CD4-positive, CD25-positive, alpha-beta regulatory T cell (primary cell): ENCODE results near the gene ACOT4. TPM values are rescaled to one million over a fixed set of nuclear protein-coding genes. Genes with fewer than 3 reads are reported as not detected.
"Not testable (repeated sequence)": the region's sequence is repeated elsewhere in the genome, so short reads cannot be mapped to it uniquely, and the experiment has no call there.

ENCODE experiments used
- ATAC-seq, 2 donors: fragments of 150-1000 bp; cut with Tn5 transposase; one replicate each; pipeline ENCODE4 v1.10.0; 2021; ENCODE audit warnings: low read depth in 2 of 2, moderate number of reproducible peaks in 2 of 2, moderate library complexity in 1 of 2
- DNase-seq, 3 donors: peaks; one replicate each; pipeline versions ENCODE4 v3.0.0 to v3.0.0-alpha.2; 2012 to 2022; ENCODE audit warnings: mixed read lengths in 1 of 3
- H3K27ac ChIP-seq: one replicate; pipeline ENCODE4 v1.7.0; 2013; ENCODE audit warnings: mild to moderate bottlenecking, low read length; ENCODE audit not compliant: insufficient read depth, poor library complexity, severe bottlenecking
- H3K27me3 ChIP-seq: one replicate; pipeline ENCODE4 v1.7.0; 2013; ENCODE audit warnings: low read length; ENCODE audit not compliant: control insufficient read depth, insufficient read depth
- H3K36me3 ChIP-seq: one replicate; pipeline ENCODE4 v1.7.0; 2013; ENCODE audit warnings: mild to moderate bottlenecking, low read length, moderate library complexity; ENCODE audit not compliant: control insufficient read depth, insufficient read depth
- H3K4me1 ChIP-seq: 2 replicates; pipeline ENCODE4 v1.7.0; 2013; ENCODE audit warnings: mild to moderate bottlenecking, low read length; ENCODE audit not compliant: insufficient read depth, control insufficient read depth, poor library complexity, severe bottlenecking
- H3K4me3 ChIP-seq: one replicate; pipeline ENCODE4 v1.7.0; 2013; ENCODE audit warnings: low read depth, mild to moderate bottlenecking, low read length, moderate library complexity
- H3K9me3 ChIP-seq, 2 experiments: 1 replicate in 1 of 2; 2 replicates in 1 of 2; pipeline ENCODE4 v1.7.0; 2013; ENCODE audit warnings: low read length in 2 of 2, mild to moderate bottlenecking in 1 of 2, moderate library complexity in 1 of 2; ENCODE audit not compliant: control insufficient read depth in 2 of 2
- H3K27ac Mint-ChIP-seq, 3 donors: one replicate each; pipeline ENCODE4 v1.8.0; 2020 to 2022; ENCODE audit warnings: mild to moderate bottlenecking in 3 of 3, mixed read lengths in 3 of 3, moderate library complexity in 2 of 3
- H3K27me3 Mint-ChIP-seq: one replicate; pipeline ENCODE4 v1.8.0; 2022; ENCODE audit warnings: mild to moderate bottlenecking, mixed read lengths
- H3K36me3 Mint-ChIP-seq: one replicate; pipeline ENCODE4 v1.8.0; 2020; ENCODE audit warnings: mixed read lengths
- H3K4me1 Mint-ChIP-seq, 4 donors: one replicate each; pipeline ENCODE4 v1.8.0; 2020 to 2022; ENCODE audit warnings: mixed read lengths in 4 of 4, mild to moderate bottlenecking in 1 of 4
- H3K4me3 Mint-ChIP-seq, 4 donors: one replicate each; pipeline ENCODE4 v1.8.0; 2020 to 2022; ENCODE audit warnings: mild to moderate bottlenecking in 4 of 4, mixed read lengths in 4 of 4, moderate library complexity in 3 of 4
- H3K9me3 Mint-ChIP-seq, 7 donors: one replicate each; pipeline ENCODE4 v1.8.0; 2020 to 2022; ENCODE audit warnings: mixed read lengths in 7 of 7, mild to moderate bottlenecking in 3 of 7, moderate library complexity in 2 of 7
- polyA plus RNA-seq, 4 donors: library from polyadenylated mRNA; unstranded; fragments of 300-500 nt; fragmentation: Illumina TruSeq; gene quantifications; one replicate each; pipeline ENCODE4 v1.2.3, GENCODE V29; 2021
- total RNA-seq: library from RNA; stranded (reverse); gene quantifications from one replicate; pipeline ENCODE4 v1.2.3, GENCODE V29; 2022

ACOT4 gene
- total and polyA plus RNA-seq, 5 donors from 2014 or later, result 1.1 to 6.7 (median 2.8) TPM

DNA sequence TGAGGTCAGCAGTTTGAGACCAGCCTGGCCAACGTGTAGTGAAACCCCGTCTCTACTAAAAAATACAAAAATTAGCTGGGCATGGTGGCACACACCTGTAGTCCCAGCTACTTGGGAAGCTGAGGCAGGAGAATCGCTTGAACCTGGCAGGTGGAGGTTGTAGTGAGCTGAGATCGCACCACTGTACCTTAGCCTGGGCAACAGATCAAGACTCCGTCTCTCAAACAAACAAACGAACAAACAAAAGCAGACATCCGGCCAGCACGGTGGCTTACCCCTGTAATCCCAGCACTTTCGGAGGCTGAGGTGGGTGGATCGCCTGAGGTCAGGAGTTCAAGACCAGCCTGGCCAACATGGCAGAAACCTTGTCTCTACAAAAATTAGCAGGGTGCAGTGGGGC, 44.7 kb downstream of the ACOT4 start:
- ATAC-seq, H3K27me3 ChIP-seq, H3K9me3 ChIP-seq, H3K36me3 ChIP-seq, H3K27ac ChIP-seq, H3K9me3 Mint-ChIP-seq, H3K4me3 ChIP-seq, H3K4me3 Mint-ChIP-seq, DNase-seq, H3K36me3 Mint-ChIP-seq, H3K27ac Mint-ChIP-seq, H3K4me1 Mint-ChIP-seq: not testable (repeated sequence)
- H3K4me1 ChIP-seq, result peaks cover 14% of the 10 kb centered on the region
- peaks cover 37% of the 10 kb centered on the region for H3K27me3 Mint-ChIP-seq

DNA sequence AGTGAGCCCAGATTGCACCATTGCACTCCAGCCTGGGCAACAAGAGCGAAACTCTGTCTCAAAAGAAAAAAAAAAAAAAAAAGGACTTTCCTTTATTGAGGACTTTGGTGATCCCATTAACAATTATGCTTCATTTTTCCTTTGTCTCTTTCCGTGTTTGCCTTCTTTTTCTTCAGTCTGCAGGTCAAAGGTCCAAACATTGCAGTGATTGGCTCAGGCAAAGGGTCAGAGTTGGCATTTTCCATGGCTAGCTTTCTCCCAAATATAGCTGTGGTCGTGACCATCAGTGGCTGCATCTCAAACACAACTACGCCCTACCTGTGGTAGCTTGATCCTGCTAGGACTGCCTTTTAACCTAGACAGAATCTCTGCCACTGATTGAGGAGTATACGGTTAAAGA, 46.2 kb downstream of the ACOT4 start:
- Histone ChIP-seq H3K9me3 (no peaks in the 10 kb centered on the region), H3K36me3 (no peaks in the 10 kb centered on the region), H3K27me3 (peaks cover 6% of the 10 kb centered on the region), H3K27ac (no peak overlapping the region), H3K4me3 (no peak overlapping the region), H3K4me1 (peaks cover 14% of the 10 kb centered on the region)
- Mint-ChIP-seq H3K36me3 (no peaks in the 10 kb centered on the region), H3K27me3 (peaks cover 29% of the 10 kb centered on the region), H3K4me1 (peaks cover 4 to 6% (median 5%) of the 10 kb centered on the region in 4 donors), H3K27ac (no peak overlapping the region), H3K4me3 (no peak overlapping the region), H3K9me3 (no peaks in the 10 kb centered on the region)
- DNase-seq (no peak), ATAC-seq (no peak)

GRCh38 chr14:73640796-73641365, 49.2 kb downstream of the ACOT4 start:
- no peak overlapping the region for H3K4me3 ChIP-seq
- peaks cover 0 to 1% (median 0%) of the 10 kb centered on the region in 7 donors for H3K9me3 Mint-ChIP-seq
- no peaks in the 10 kb centered on the region for H3K9me3 ChIP-seq
- DNase-seq (no peak), ATAC-seq (no peak)
- no peaks in the 10 kb centered on the region for H3K36me3 Mint-ChIP-seq
- no peak overlapping the region for H3K27ac ChIP-seq
- peaks cover 0 to 15% (median 13%) of the 10 kb centered on the region in 4 donors for H3K4me1 Mint-ChIP-seq
- H3K36me3 ChIP-seq, result no peaks in the 10 kb centered on the region
- peaks cover 15% of the 10 kb centered on the region for H3K4me1 ChIP-seq
- peaks cover 6% of the 10 kb centered on the region for H3K27me3 Mint-ChIP-seq
- H3K27me3 ChIP-seq, result peaks cover 4% of the 10 kb centered on the region
- H3K27ac Mint-ChIP-seq, result no peak overlapping the region
- no peak overlapping the region for H3K4me3 Mint-ChIP-seq

DNA sequence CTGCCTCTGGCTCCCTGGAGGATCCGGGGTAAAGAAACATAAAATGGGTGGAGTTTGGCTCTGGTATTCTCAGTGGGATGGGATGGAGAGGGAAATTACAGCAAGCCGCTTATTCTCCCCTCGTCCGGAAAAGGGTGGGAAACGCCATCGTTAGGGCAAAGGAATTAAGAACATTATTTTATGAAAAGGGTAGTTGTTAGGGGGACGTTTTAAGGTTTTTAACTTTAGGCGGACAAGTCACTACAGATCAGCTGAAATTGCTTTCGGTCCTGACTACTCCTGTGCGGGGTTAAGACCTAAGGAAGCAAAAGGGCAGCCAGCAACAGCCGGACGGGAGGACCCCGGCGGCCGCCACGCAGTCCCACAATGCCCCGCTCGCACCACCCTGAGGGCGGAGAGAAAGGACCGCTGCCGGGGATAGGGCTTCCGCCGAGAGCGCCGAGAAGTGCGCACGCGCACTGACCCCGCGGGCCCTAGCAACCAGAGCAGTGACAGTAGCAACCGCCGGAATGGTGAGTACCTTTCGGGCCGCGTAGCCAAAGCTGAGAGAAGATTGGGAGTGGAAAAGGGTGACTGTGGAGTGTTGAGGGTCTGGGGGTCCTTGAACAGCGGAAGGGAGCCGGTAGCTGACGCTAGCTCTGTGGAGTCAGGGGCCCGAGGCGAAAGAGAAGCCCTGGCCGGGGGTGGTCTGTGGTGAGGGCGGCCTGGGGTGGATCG, 53.0 kb downstream of the ACOT4 start, which contains the start of gene DNAL1:
Gene DNAL1 (plus strand): TSS at position 456 of the 717 bp plus-strand sequence. CDS start 54 bp downstream, at position 510.
- Histone ChIP-seq H3K4me1 (peaks cover 15% of the 10 kb centered on the region), H3K36me3 (no peaks in the 10 kb centered on the region), H3K4me3 (peak within 1 kb of the TSS; percentile 91), H3K9me3 (no peaks in the 10 kb centered on the region), H3K27ac (peak within 1 kb of the TSS; percentile 64), H3K27me3 (no peaks in the 10 kb centered on the region)
- Mint-ChIP-seq H3K27ac (peak within 1 kb of the TSS; percentile 92 to 98 (median 95)), H3K9me3 (peaks cover 0 to 1% (median 0%) of the 10 kb centered on the region in 7 donors), H3K27me3 (no peaks in the 10 kb centered on the region), H3K36me3 (no peaks in the 10 kb centered on the region), H3K4me3 (peak within 1 kb of the TSS; percentile 86 to 97 (median 96)), H3K4me1 (peaks cover 0 to 17% (median 15%) of the 10 kb centered on the region in 4 donors)
- ATAC-seq (peak; percentile 99), DNase-seq (peak; percentile 86 to 91 (median 89))

- Histone ChIP-seq H3K4me3 (peak overlapping the region; percentile 91), H3K27ac (peak overlapping the region; percentile 64), H3K27me3 (no peaks in the 10 kb centered on the region), H3K4me1 (peaks cover 15% of the 10 kb centered on the region), H3K36me3 (no peaks in the 10 kb centered on the region), H3K9me3 (no peaks in the 10 kb centered on the region)
- Mint-ChIP-seq H3K4me3 (peak overlapping the region; percentile 86 to 97 (median 96)), H3K27ac (peak overlapping the region; percentile 89 to 95 (median 92)), H3K4me1 (peaks cover 0 to 17% (median 15%) of the 10 kb centered on the region in 4 donors), H3K27me3 (no peaks in the 10 kb centered on the region), H3K9me3 (peaks cover 0 to 1% (median 0%) of the 10 kb centered on the region in 7 donors), H3K36me3 (no peaks in the 10 kb centered on the region)
- DNase-seq (no peak), ATAC-seq (no peak)
These were observed 53.6 kb downstream of the ACOT4 start for GRCh38 chr14:73645248-73645610.

Other genes with a start within 250 kb of the ACOT4 start
- gene NUMB, start 133.3 kb upstream of the ACOT4 start, total RNA-seq, result 53.2 TPM
- gene NUMB, start 133.3 kb upstream of the ACOT4 start, polyA plus RNA-seq, result 10 to 100 TPM; 28.8 to 34.5 (median 32.1) TPM
- gene RIOX1, start 100.9 kb upstream of the ACOT4 start, total RNA-seq, result 22.7 TPM
- 10 to 100 TPM; 22.8 to 36.2 (median 29.8) TPM for gene RIOX1, start 100.9 kb upstream of the ACOT4 start, polyA plus RNA-seq
- 1.7 TPM for gene ACOT1, start 54.7 kb upstream of the ACOT4 start, total RNA-seq
- 1 to 10 TPM; 4.2 to 5.9 (median 5.0) TPM for gene ACOT1, start 54.7 kb upstream of the ACOT4 start, polyA plus RNA-seq
- not detected for gene HEATR4, start 32.9 kb upstream of the ACOT4 start, total RNA-seq
- under 1 TPM in 2 of 4 donors, not detected in 2; 0.20 to 0.41 TPM for gene HEATR4, start 32.9 kb upstream of the ACOT4 start, polyA plus RNA-seq
- 15.4 TPM for gene ACOT2, start 22.7 kb upstream of the ACOT4 start, total RNA-seq
- 10 to 100 TPM; 34.4 to 44.2 (median 40.7) TPM for gene ACOT2, start 22.7 kb upstream of the ACOT4 start, polyA plus RNA-seq
- gene ACOT6, start 20.6 kb downstream of the ACOT4 start, total RNA-seq, result not detected
- under 1 TPM in 1 of 4 donors, not detected in 3; 0.16 TPM for gene ACOT6, start 20.6 kb downstream of the ACOT4 start, polyA plus RNA-seq
- 3.4 TPM for gene DNAL1, start 53.1 kb downstream of the ACOT4 start, total RNA-seq
- gene DNAL1, start 53.1 kb downstream of the ACOT4 start, polyA plus RNA-seq, result 1 to 10 TPM; 3.4 to 5.0 (median 4.1) TPM
- gene PNMA1, start 122.5 kb downstream of the ACOT4 start, total RNA-seq, result 42.6 TPM
- gene PNMA1, start 122.5 kb downstream of the ACOT4 start, polyA plus RNA-seq, result 10 to 100 TPM; 45.2 to 54.1 (median 51.9) TPM